Astrocyte (in vitro differentiated cells and primary cell): Measurements from ENCODE around the gene CLDND1. TPM values are rescaled to one million over a fixed set of nuclear protein-coding genes. Genes with fewer than 3 reads are reported as not detected.

Source experiments
- DNase-seq: peaks from one replicate; pipeline ENCODE4 v3.0.0-alpha.2; 2010; ENCODE audit warnings: low read depth
- FAIRE-seq: peaks from 2 replicates; lab custom pipeline; 2011; peaks lifted over from hg19 to GRCh38; lab: Jason Lieb, UNC
- H2AFZ ChIP-seq: 2 replicates; pipeline ENCODE4 v1.6.0; 2012; ENCODE audit warnings: low read depth, low read length, inconsistent platforms
- H3K27ac ChIP-seq: 2 replicates; pipeline ENCODE4 v1.5.1; 2011; ENCODE audit warnings: low read depth, low read length, inconsistent platforms
- H3K27me3 ChIP-seq: 2 replicates; pipeline ENCODE4 v1.6.0; 2011; ENCODE audit warnings: low read length, inconsistent platforms; ENCODE audit not compliant: insufficient read depth
- H3K36me3 ChIP-seq: 2 replicates; pipeline ENCODE4 v1.5.1; 2011; ENCODE audit warnings: low read length, inconsistent platforms; ENCODE audit not compliant: insufficient read depth
- H3K4me1 ChIP-seq: 2 replicates; pipeline ENCODE4 v1.5.1; 2011; ENCODE audit warnings: low read length, inconsistent platforms; ENCODE audit not compliant: insufficient read depth
- H3K4me2 ChIP-seq: 2 replicates; pipeline ENCODE4 v1.6.0; 2012; ENCODE audit warnings: low read length, inconsistent platforms
- H3K4me3 ChIP-seq: 2 replicates; pipeline ENCODE4 v1.5.1; 2011; ENCODE audit warnings: low read depth, mild to moderate bottlenecking, low read length, inconsistent platforms; ENCODE audit not compliant: insufficient read depth
- H3K79me2 ChIP-seq: 2 replicates; pipeline ENCODE4 v1.6.0; 2012; ENCODE audit warnings: mild to moderate bottlenecking, low read length, inconsistent platforms; ENCODE audit not compliant: insufficient read depth
- H3K9ac ChIP-seq: 2 replicates; pipeline ENCODE4 v1.6.0; 2012; ENCODE audit warnings: mild to moderate bottlenecking, low read length, inconsistent platforms
- H3K9me3 ChIP-seq: 2 replicates; pipeline ENCODE4 v1.5.1; 2012; ENCODE audit warnings: low read depth, mild to moderate bottlenecking, low read length, inconsistent platforms; ENCODE audit not compliant: insufficient read depth
- H4K20me1 ChIP-seq: 2 replicates; pipeline ENCODE4 v1.6.0; 2012; ENCODE audit warnings: low read length, inconsistent platforms; ENCODE audit not compliant: insufficient read depth
- H3K27ac Mint-ChIP-seq: one replicate; pipeline ENCODE4 v1.8.0; 2021; ENCODE audit warnings: mild to moderate bottlenecking, mixed read lengths; ENCODE audit not compliant: unreplicated experiment
- H3K27me3 Mint-ChIP-seq: one replicate; pipeline ENCODE4 v1.8.0; 2021; ENCODE audit warnings: low read depth, mixed read lengths; ENCODE audit not compliant: unreplicated experiment
- H3K36me3 Mint-ChIP-seq: one replicate; pipeline ENCODE4 v1.8.0; 2021; ENCODE audit warnings: low read depth, mixed read lengths; ENCODE audit not compliant: unreplicated experiment
- H3K4me1 Mint-ChIP-seq: one replicate; pipeline ENCODE4 v1.8.0; 2021; ENCODE audit warnings: low read depth, mixed read lengths; ENCODE audit not compliant: unreplicated experiment
- H3K4me3 Mint-ChIP-seq: one replicate; pipeline ENCODE4 v1.8.0; 2021; ENCODE audit warnings: mild to moderate bottlenecking, moderate library complexity, mixed read lengths; ENCODE audit not compliant: unreplicated experiment
- H3K9me3 Mint-ChIP-seq: one replicate; pipeline ENCODE4 v1.8.0; 2021; ENCODE audit warnings: mild to moderate bottlenecking, mixed read lengths; ENCODE audit not compliant: unreplicated experiment
- CTCF ChIP-seq: IDR thresholded peaks from 2 replicates; pipeline ENCODE4 v1.5.1; 2011; ENCODE audit warnings: low read depth, mild to moderate bottlenecking, inconsistent platforms, low read length, moderate library complexity; ENCODE audit not compliant: insufficient read depth
- EZH2 ChIP-seq: IDR thresholded peaks from 2 replicates; pipeline ENCODE4 v1.6.1; 2012; ENCODE audit warnings: mild to moderate bottlenecking, low read length, inconsistent platforms; ENCODE audit not compliant: insufficient read depth
- total RNA-seq: library from RNA; stranded (reverse); gene quantifications from 2 replicates; pipeline ENCODE4 v1.2.1, GENCODE V29; 2021

Gene CLDND1
- total RNA-seq, 1 donor from 2014 or later = 104 TPM

- Histone ChIP-seq H3K27ac (no peak overlapping the region), H3K9ac (no peak overlapping the region), H4K20me1 (no peaks in the 10 kb centered on the region), H3K4me2 (no peak overlapping the region), H3K36me3 (no peaks in the 10 kb centered on the region), H3K4me1 (no peaks in the 10 kb centered on the region), H3K27me3 (no peaks in the 10 kb centered on the region), H3K4me3 (no peak overlapping the region), H2AFZ (no peak overlapping the region), H3K9me3 (no peaks in the 10 kb centered on the region), H3K79me2 (no peaks in the 10 kb centered on the region)
- Mint-ChIP-seq H3K36me3 (no peaks in the 10 kb centered on the region), H3K4me1 (no peaks in the 10 kb centered on the region), H3K27ac (no peak overlapping the region), H3K4me3 (no peak overlapping the region), H3K9me3 (no peaks in the 10 kb centered on the region), H3K27me3 (no peaks in the 10 kb centered on the region)
- no peak for DNase-seq
- TF ChIP-seq CTCF (no peak), EZH2 (no peak)
- no peak for FAIRE-seq
These were observed 19.0 kb upstream of the CLDND1 start for GRCh38 chr3:98541695-98542094.

GRCh38 chr3:98540346-98540745 lies 17.6 kb upstream of the CLDND1 start:
- H3K27ac ChIP-seq = no peak overlapping the region
- H3K27me3 ChIP-seq = no peaks in the 10 kb centered on the region
- no peaks in the 10 kb centered on the region for H3K27me3 Mint-ChIP-seq
- FAIRE-seq = no peak
- no peak overlapping the region for H3K4me3 Mint-ChIP-seq
- H3K4me1 Mint-ChIP-seq = no peaks in the 10 kb centered on the region
- no peaks in the 10 kb centered on the region for H4K20me1 ChIP-seq
- no peaks in the 10 kb centered on the region for H3K9me3 ChIP-seq
- H3K4me3 ChIP-seq = no peak overlapping the region
- H3K27ac Mint-ChIP-seq = no peak overlapping the region
- no peaks in the 10 kb centered on the region for H3K4me1 ChIP-seq
- no peak overlapping the region for H2AFZ ChIP-seq
- no peaks in the 10 kb centered on the region for H3K36me3 Mint-ChIP-seq
- no peak for TF ChIP-seq EZH2
- no peak for TF ChIP-seq CTCF
- no peaks in the 10 kb centered on the region for H3K79me2 ChIP-seq
- no peaks in the 10 kb centered on the region for H3K9me3 Mint-ChIP-seq
- H3K36me3 ChIP-seq = no peaks in the 10 kb centered on the region
- H3K4me2 ChIP-seq = no peak overlapping the region
- DNase-seq = no peak
- H3K9ac ChIP-seq = no peak overlapping the region

GRCh38 chr3:98536456-98537017 lies 13.8 kb upstream of the CLDND1 start:
- no peaks in the 10 kb centered on the region for H3K4me1 Mint-ChIP-seq
- Histone ChIP-seq H3K9me3 (no peaks in the 10 kb centered on the region), H3K36me3 (no peaks in the 10 kb centered on the region), H2AFZ (no peak overlapping the region), H3K4me3 (no peak overlapping the region), H3K27me3 (no peaks in the 10 kb centered on the region), H3K4me1 (no peaks in the 10 kb centered on the region), H4K20me1 (no peaks in the 10 kb centered on the region), H3K79me2 (no peaks in the 10 kb centered on the region), H3K9ac (no peak overlapping the region), H3K4me2 (no peak overlapping the region), H3K27ac (no peak overlapping the region)
- TF ChIP-seq EZH2 = no peak
- TF ChIP-seq CTCF = no peak
- DNase-seq = no peak
- H3K36me3 Mint-ChIP-seq = no peaks in the 10 kb centered on the region
- no peak overlapping the region for H3K4me3 Mint-ChIP-seq
- no peaks in the 10 kb centered on the region for H3K27me3 Mint-ChIP-seq
- H3K9me3 Mint-ChIP-seq = no peaks in the 10 kb centered on the region
- no peak for FAIRE-seq
- no peak overlapping the region for H3K27ac Mint-ChIP-seq
